HepG2 (cell line): Measurements from ENCODE around the gene GAL3ST2. TPM values are rescaled to one million over a fixed set of nuclear protein-coding genes. Genes with fewer than 3 reads are reported as not detected.

Source experiments
- ATAC-seq: fragments of 200-7000 bp; cut with Tn5 transposase; 3 replicates; pipeline ENCODE4 v1.9.1; 2020; ENCODE audit warnings: mild to moderate bottlenecking, moderate library complexity
- BruUV-seq: library from RNA; stranded (reverse); fragments of 400-500 nt; replicated peaks from 2 replicates; lab custom pipeline; 2021; lab: Mats Ljungman, UMichigan
- CTCF ChIA-PET: fragments of 300-600 bp; formaldehyde crosslinking; extraction: SDS; loops from one replicate; lab custom pipeline; 2021; ENCODE audit warnings: low total read pairs, inconsistent platforms, low intra/inter-chr PET ratio; lab: Yijun Ruan, JAX
- POLR2A ChIA-PET: fragments of 350-600 bp; sonication (Branson Sonifier 250); formaldehyde crosslinking; loops from one replicate; lab custom pipeline; 2020; ENCODE audit warnings: antibody characterized with exemption, inconsistent platforms; lab: Yijun Ruan, JAX
- DNase-seq: peaks from one replicate; pipeline ENCODE4 v3.0.0-alpha.2; 2015; ENCODE audit warnings: low spot score
- FAIRE-seq: peaks from 3 replicates; lab custom pipeline; 2011; peaks lifted over from hg19 to GRCh38; lab: Jason Lieb, UNC
- H2AFZ ChIP-seq: one replicate; pipeline ENCODE4 v1.6.1; 2011; ENCODE audit warnings: low read length, inconsistent platforms
- H3K27ac ChIP-seq: fragments of 300-600 bp; 3 replicates; pipeline ENCODE4 v1.8.0; 2011; ENCODE audit warnings: mixed run types, mild to moderate bottlenecking, mixed read lengths, low read length, inconsistent platforms; ENCODE audit not compliant: insufficient read depth; ENCODE audit errors: extremely low read length
- H3K27me3 ChIP-seq, 2 experiments: fragments of 200-600 bp in 1 of 2; 2 replicates in 1 of 2; 3 replicates in 1 of 2; pipeline versions ENCODE4 v1.6.0 to v1.8.0; 2011; ENCODE audit warnings: low read length in 2 of 2, mild to moderate bottlenecking in 2 of 2, moderate library complexity in 2 of 2, inconsistent platforms in 1 of 2; ENCODE audit not compliant: insufficient read depth in 2 of 2, control insufficient read depth in 1 of 2
- H3K36me3 ChIP-seq, 2 experiments: fragments of 200-600 bp in 1 of 2; replicated peaks in 1 of 2; 2 replicates in 1 of 2; 3 replicates in 1 of 2; pipeline versions ENCODE4 v1.5.1 to v1.8.0; 2011; ENCODE audit warnings: low read length in 2 of 2, inconsistent platforms in 1 of 2; ENCODE audit not compliant: insufficient read depth in 2 of 2, control insufficient read depth in 1 of 2
- H3K4me1 ChIP-seq: 2 replicates; pipeline ENCODE4 v1.5.1; 2012; ENCODE audit warnings: low read length, inconsistent platforms; ENCODE audit not compliant: insufficient read depth
- H3K4me2 ChIP-seq: 2 replicates; pipeline ENCODE4 v1.6.0; 2011; ENCODE audit warnings: low read depth, low read length, inconsistent platforms
- H3K4me3 ChIP-seq, 3 experiments: fragments of 200-600 bp in 1 of 3; sonication (generic), shearing (Covaris generic) in 1 of 3; replicated peaks in 1 of 3; 2 replicates each; pipeline ENCODE4 v1.5.1; 2011 to 2016; ENCODE audit warnings: low read length in 3 of 3, inconsistent platforms in 2 of 3, low read depth in 2 of 3, mild to moderate bottlenecking in 2 of 3, control low read depth in 1 of 3, mixed read lengths in 1 of 3; ENCODE audit not compliant: insufficient read depth in 1 of 3
- H3K79me2 ChIP-seq: one replicate; pipeline ENCODE4 v1.6.1; 2011; ENCODE audit warnings: low read length, inconsistent platforms; ENCODE audit not compliant: insufficient read depth
- H3K9ac ChIP-seq: 2 replicates; pipeline ENCODE4 v1.6.0; 2011; ENCODE audit warnings: mild to moderate bottlenecking, low read depth, low read length, inconsistent platforms; ENCODE audit not compliant: insufficient read depth
- H3K9me3 ChIP-seq: 2 replicates; pipeline ENCODE4 v1.5.1; 2012; ENCODE audit warnings: mild to moderate bottlenecking, low read length
- H4K20me1 ChIP-seq: 2 replicates; pipeline ENCODE4 v1.6.0; 2011; ENCODE audit warnings: inconsistent platforms, mild to moderate bottlenecking, low read length, moderate library complexity; ENCODE audit not compliant: insufficient read depth
- ATM ChIP-seq: fragments of 450-650 bp; IDR thresholded peaks from 2 replicates; pipeline ENCODE4 v1.7.1; 2017; ENCODE audit warnings: mild to moderate bottlenecking, borderline replicate concordance
- ETV5 ChIP-seq: IDR thresholded peaks from 2 replicates; pipeline ENCODE4 v1.6.1; 2018; ENCODE audit warnings: missing biosample characterization, missing genetic modification reagents, inconsistent platforms, borderline replicate concordance
- HNF1A ChIP-seq, 2 experiments: sonication (generic) in 1 of 2; formaldehyde crosslinking in 1 of 2; IDR thresholded peaks; 2 replicates each; pipeline versions ENCODE4 v1.4.0 to v1.6.1; 2016 to 2020; ENCODE audit warnings: borderline replicate concordance in 1 of 2, low read depth in 1 of 2, mild to moderate bottlenecking in 1 of 2, missing genetic modification reagents in 1 of 2
- HNRNPH1 ChIP-seq: fragments of 200-400 bp; formaldehyde crosslinking; optimal IDR thresholded peaks from 2 replicates; pipeline ENCODE3; 2017; ENCODE audit warnings: mild to moderate bottlenecking, low read depth, low read length
- SRSF9 ChIP-seq: fragments of 200-400 bp; formaldehyde crosslinking; IDR thresholded peaks from 2 replicates; pipeline ENCODE4 v1.6.1; 2018; ENCODE audit warnings: borderline replicate concordance, mild to moderate bottlenecking, low read depth, low read length; ENCODE audit not compliant: insufficient read depth, poor library complexity, severe bottlenecking
- TMF1 ChIP-seq: sonication (generic); formaldehyde crosslinking; IDR thresholded peaks from 2 replicates; pipeline ENCODE4 v1.8.1; 2022; ENCODE audit warnings: low read depth, missing genetic modification reagents
- TRAFD1 ChIP-seq: sonication (generic); formaldehyde crosslinking; IDR thresholded peaks from 2 replicates; pipeline ENCODE4 v1.5.1; 2020; ENCODE audit warnings: missing genetic modification reagents, mild to moderate bottlenecking, borderline replicate concordance
- ZNF589 ChIP-seq: sonication (generic); formaldehyde crosslinking; conservative IDR thresholded peaks from 2 replicates; pipeline ENCODE4 v1.8.0; 2022; ENCODE audit warnings: mild to moderate bottlenecking, moderate library complexity, missing genetic modification reagents
- ZNF747 ChIP-seq: sonication (generic); formaldehyde crosslinking; IDR thresholded peaks from 2 replicates; pipeline ENCODE4 v1.8.1; 2023; ENCODE audit warnings: missing genetic modification reagents, mild to moderate bottlenecking, borderline replicate concordance
- ZNF816 ChIP-seq: sonication (generic); formaldehyde crosslinking; IDR thresholded peaks from 2 replicates; pipeline ENCODE4 v1.8.0; 2022; ENCODE audit warnings: missing genetic modification reagents, mild to moderate bottlenecking, borderline replicate concordance
- WGBS: methylation state at CpG from one replicate; pipeline ENCODE4 v1.1.6; 2017; ENCODE audit warnings: low lambda C conversion rate; 5-methylcytosine and 5-hydroxymethylcytosine counted together
- in situ Hi-C: cut with HindIII; loops from 2 replicates; pipeline ENCODE4 v1.10.0; 2017; ENCODE audit warnings: low pct_unique_long_range_greater_than_20kb; ENCODE audit not compliant: extremely low pct_ligation_motif_present
- intact Hi-C: fragments of 100-400 bp; cut with micrococcal nuclease; formaldehyde crosslinking; loops from one replicate; pipeline ENCODE4 v1.10.0; 2022; ENCODE audit not compliant: unreplicated experiment
- polyA plus RNA-seq, 8 experiments: library from polyadenylated mRNA; depleted of rRNA in 3 of 8; stranded (reverse) in 7 of 8; unstranded in 1 of 8; fragments of >200 nt; fragmentation: Illumina TruSeq in 4 of 8; extraction: Trizol in 4 of 8; gene quantifications; 2 replicates each; pipeline versions ENCODE4 v1.2.1 to v1.2.3, GENCODE V29; 2011 to 2016; ENCODE audit warnings: low read depth in 4 of 8, missing spikeins in 1 of 8, mixed read lengths in 1 of 8; ENCODE audit not compliant: insufficient read depth in 1 of 8
- total RNA-seq, 5 experiments: library from RNA; depleted of rRNA; stranded (reverse); fragments of >200 nt; fragmentation: Illumina TruSeq; extraction: Trizol; gene quantifications; 2 replicates each; pipeline ENCODE4 v1.2.3, GENCODE V29; 2016; ENCODE audit warnings: low read depth in 1 of 5
- TF ChIP-seq, protein P1 (sequence below): sonication (generic); formaldehyde crosslinking; IDR thresholded peaks from 2 replicates; pipeline ENCODE4 v1.4.0; 2020; ENCODE audit warnings: mild to moderate bottlenecking, missing genetic modification reagents, borderline replicate concordance

GAL3ST2 gene
- total and polyA plus RNA-seq, 2 of the 13 experiments (the other 11 are each of a cell fraction or from before 2014, with no cell fraction given) = 0.17 to 0.20 TPM

DNA sequence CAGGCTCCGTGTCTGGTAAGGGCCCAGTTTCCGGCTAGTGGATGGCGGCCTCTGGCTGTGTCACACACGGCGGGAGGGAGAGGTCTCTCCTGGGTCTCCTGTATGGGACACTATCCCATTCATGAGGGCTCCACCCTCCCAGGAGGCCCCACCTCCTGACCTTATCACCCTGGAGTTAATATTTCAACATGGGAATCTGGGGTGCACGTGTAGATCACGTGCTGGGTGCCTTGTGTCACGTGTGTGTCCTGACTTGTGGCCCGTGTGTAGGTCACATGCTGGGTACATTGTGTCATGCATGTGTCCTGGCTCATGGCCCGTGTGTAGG, 42.3 kb downstream of the GAL3ST2 start:
- DNase-seq (peak; percentile 97), ATAC-seq (peak; percentile 83), FAIRE-seq (peak; percentile 100)
- peak overlapping the region; percentile 59 for H3K27ac ChIP-seq
- H3K36me3 ChIP-seq = peaks cover 1 to 6% of the 10 kb centered on the region in 2 experiments; a peak in 2 of 5 replicates
- peak overlapping the region; percentile 52; the same call in 1 of the 2 replicates for H3K9ac ChIP-seq
- H3K4me2 ChIP-seq = peak overlapping the region; percentile 59
- in situ Hi-C loops (no loop called here), intact Hi-C loops (loop anchor here (1.0 to 2.0 kb wide), 2 partner anchors 10 to 48 kb away; partner anchors contain the start of gene NEU4)
- peaks cover 0 to 8% of the 10 kb centered on the region in 2 experiments; a peak in 1 of 5 replicates for H3K27me3 ChIP-seq
- peaks cover 27% of the 10 kb centered on the region for H3K4me1 ChIP-seq
- no peaks in the 10 kb centered on the region for H3K79me2 ChIP-seq
- H2AFZ ChIP-seq = no peak overlapping the region
- WGBS = 3% methylated on average over 10 of the region's 10 CpGs
- no TSS peak for BruUV-seq
- H3K4me3 ChIP-seq = 0 out of 6 replicates have a peak overlapping the region, but pooled peaks of 1 of the 3 experiments have one; percentile 38
- no peaks in the 10 kb centered on the region for H3K9me3 ChIP-seq
- no peaks in the 10 kb centered on the region; the same call in 1 of the 2 replicates for H4K20me1 ChIP-seq
- ChIA-PET CTCF (no interaction called here), POLR2A (interaction anchor here (2.2 kb wide), 1 partner anchor 10 kb away, joined by 5 read pairs; the partner anchor contains the start of gene NEU4)
- TF ChIP-seq SRSF9 (no peak), HNF1A (IDR thresholded peaks at IDR 0.05; ENCODE audit: low read depth) (peak; percentile 93), HNF1A (CRISPR knock-in tag; IDR thresholded peaks at IDR 0.05; ENCODE audit: borderline replicate concordance) (peak; percentile 98), ZNF589 (CRISPR knock-in tag) (peak; percentile 56; the same call in 1 of the 2 replicates), HNRNPH1 (no peak), ETV5 (peak; percentile 83; the same call in 1 of the 2 replicates), ZNF816 (0 out of 2 replicates have a peak, but pooled peaks have one; percentile 35), TRAFD1 (CRISPR knock-in tag) (0 out of 2 replicates have a peak, but pooled peaks have one; percentile 88), ZNF747 (CRISPR knock-in tag) (peak; percentile 94; the same call in 1 of the 2 replicates), TMF1 (CRISPR knock-in tag) (no peak), ATM (no peak)
- TF ChIP-seq, protein P1, sequence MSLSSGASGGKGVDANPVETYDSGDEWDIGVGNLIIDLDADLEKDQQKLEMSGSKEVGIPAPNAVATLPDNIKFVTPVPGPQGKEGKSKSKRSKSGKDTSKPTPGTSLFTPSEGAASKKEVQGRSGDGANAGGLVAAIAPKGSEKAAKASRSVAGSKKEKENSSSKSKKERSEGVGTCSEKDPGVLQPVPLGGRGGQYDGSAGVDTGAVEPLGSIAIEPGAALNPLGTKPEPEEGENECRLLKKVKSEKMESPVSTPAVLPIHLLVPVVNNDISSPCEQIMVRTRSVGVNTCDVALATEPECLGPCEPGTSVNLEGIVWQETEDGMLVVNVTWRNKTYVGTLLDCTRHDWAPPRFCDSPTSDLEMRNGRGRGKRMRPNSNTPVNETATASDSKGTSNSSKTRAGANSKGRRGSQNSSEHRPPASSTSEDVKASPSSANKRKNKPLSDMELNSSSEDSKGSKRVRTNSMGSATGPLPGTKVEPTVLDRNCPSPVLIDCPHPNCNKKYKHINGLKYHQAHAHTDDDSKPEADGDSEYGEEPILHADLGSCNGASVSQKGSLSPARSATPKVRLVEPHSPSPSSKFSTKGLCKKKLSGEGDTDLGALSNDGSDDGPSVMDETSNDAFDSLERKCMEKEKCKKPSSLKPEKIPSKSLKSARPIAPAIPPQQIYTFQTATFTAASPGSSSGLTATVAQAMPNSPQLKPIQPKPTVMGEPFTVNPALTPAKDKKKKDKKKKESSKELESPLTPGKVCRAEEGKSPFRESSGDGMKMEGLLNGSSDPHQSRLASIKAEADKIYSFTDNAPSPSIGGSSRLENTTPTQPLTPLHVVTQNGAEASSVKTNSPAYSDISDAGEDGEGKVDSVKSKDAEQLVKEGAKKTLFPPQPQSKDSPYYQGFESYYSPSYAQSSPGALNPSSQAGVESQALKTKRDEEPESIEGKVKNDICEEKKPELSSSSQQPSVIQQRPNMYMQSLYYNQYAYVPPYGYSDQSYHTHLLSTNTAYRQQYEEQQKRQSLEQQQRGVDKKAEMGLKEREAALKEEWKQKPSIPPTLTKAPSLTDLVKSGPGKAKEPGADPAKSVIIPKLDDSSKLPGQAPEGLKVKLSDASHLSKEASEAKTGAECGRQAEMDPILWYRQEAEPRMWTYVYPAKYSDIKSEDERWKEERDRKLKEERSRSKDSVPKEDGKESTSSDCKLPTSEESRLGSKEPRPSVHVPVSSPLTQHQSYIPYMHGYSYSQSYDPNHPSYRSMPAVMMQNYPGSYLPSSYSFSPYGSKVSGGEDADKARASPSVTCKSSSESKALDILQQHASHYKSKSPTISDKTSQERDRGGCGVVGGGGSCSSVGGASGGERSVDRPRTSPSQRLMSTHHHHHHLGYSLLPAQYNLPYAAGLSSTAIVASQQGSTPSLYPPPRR (CRISPR knock-in tag) = peak; percentile 78; the same call in 1 of the 2 replicates
